OCI-LY7 (cell line): ENCODE measurements around the gene KISS1R. TPM values are rescaled to one million over a fixed set of nuclear protein-coding genes. Genes with fewer than 3 reads are reported as not detected.

Source experiments
- BruUV-seq: library from RNA; stranded (reverse); fragments of 400-500 nt; replicated peaks from 2 replicates; lab custom pipeline; 2021; lab: Mats Ljungman, UMichigan
- CTCF ChIA-PET: fragments of 300-600 bp; sonication (Branson Sonifier 250); formaldehyde crosslinking; loops from one replicate; lab custom pipeline; 2022; ENCODE audit warnings: antibody characterized with exemption; ENCODE audit not compliant: unreplicated experiment; lab: Charles Lee
- POLR2A ChIA-PET: fragments of 300-600 bp; sonication (Branson Sonifier 250); formaldehyde crosslinking; loops from one replicate; lab custom pipeline; 2022; ENCODE audit warnings: antibody characterized with exemption; lab: Charles Lee
- DNase-seq: peaks from one replicate; pipeline ENCODE4 v3.0.0-alpha.2; 2015; ENCODE audit warnings: low spot score
- H2AFZ ChIP-seq: fragments of 200-600 bp; sonication (generic), shearing (Covaris generic); 2 replicates; pipeline ENCODE4 v1.6.1; 2014; ENCODE audit warnings: mild to moderate bottlenecking, antibody characterized with exemption, low read length, moderate library complexity
- H3K27ac ChIP-seq: fragments of 200-600 bp; sonication (generic); 2 replicates; pipeline ENCODE4 v1.5.1; 2014; ENCODE audit warnings: mixed run types, low read depth, mild to moderate bottlenecking, moderate library complexity, low read length, inconsistent platforms; ENCODE audit not compliant: poor library complexity, severe bottlenecking
- H3K36me3 ChIP-seq: fragments of 200-600 bp; sonication (generic); 2 replicates; pipeline ENCODE4 v1.6.1; 2014; ENCODE audit warnings: mild to moderate bottlenecking, antibody characterized with exemption, low read length, moderate library complexity, mixed read lengths; ENCODE audit not compliant: insufficient read depth
- H3K4me1 ChIP-seq: fragments of 200-600 bp; sonication (generic); 2 replicates; pipeline ENCODE4 v1.5.1; 2014; ENCODE audit warnings: mild to moderate bottlenecking, low read length; ENCODE audit not compliant: insufficient read depth, poor library complexity, severe bottlenecking
- H3K4me2 ChIP-seq: fragments of 200-600 bp; sonication (generic); 2 replicates; pipeline ENCODE4 v1.6.1; 2014; ENCODE audit warnings: mild to moderate bottlenecking, low read length
- H3K4me3 ChIP-seq: fragments of 200-600 bp; sonication (generic); 2 replicates; pipeline ENCODE4 v1.5.1; 2014; ENCODE audit warnings: mild to moderate bottlenecking, low read depth, low read length; ENCODE audit not compliant: poor library complexity, severe bottlenecking
- H3K79me2 ChIP-seq: fragments of 200-600 bp; sonication (generic); 2 replicates; pipeline ENCODE4 v1.6.1; 2016; ENCODE audit warnings: low read depth, mild to moderate bottlenecking, low read length, moderate library complexity, mixed read lengths; ENCODE audit not compliant: insufficient read depth
- H3K9me2 ChIP-seq: fragments of 200-600 bp; sonication (generic); 2 replicates; pipeline ENCODE4 v1.6.1; 2016; ENCODE audit warnings: mild to moderate bottlenecking, low read length, mixed read lengths; ENCODE audit not compliant: insufficient read depth
- H3K9me3 ChIP-seq: fragments of 200-600 bp; sonication (generic); 2 replicates; pipeline ENCODE4 v1.6.1; 2014; ENCODE audit warnings: mild to moderate bottlenecking, mixed run types, low read length, mixed read lengths
- H4K20me1 ChIP-seq: fragments of 200-600 bp; sonication (generic); 2 replicates; pipeline ENCODE4 v1.6.1; 2014; ENCODE audit warnings: mild to moderate bottlenecking, antibody characterized with exemption, low read length, moderate library complexity, mixed read lengths; ENCODE audit not compliant: insufficient read depth
- EZH2phosphoT487 ChIP-seq: fragments of 200-600 bp; sonication (generic); IDR thresholded peaks from 2 replicates; pipeline ENCODE4 v1.6.1; 2018; ENCODE audit warnings: low read depth, borderline replicate concordance, mild to moderate bottlenecking, mixed run types, antibody characterized with exemption, low read length, moderate library complexity, mixed read lengths
- intact Hi-C: fragments of 100-400 bp; cut with micrococcal nuclease; formaldehyde crosslinking; loops from one replicate; pipeline ENCODE4 v1.10.0; 2022; ENCODE audit not compliant: unreplicated experiment
- total RNA-seq, 2 experiments: library from RNA; depleted of rRNA in 1 of 2; stranded (reverse); fragments of >200 nt in 1 of 2; shearing (Covaris generic) in 1 of 2; gene quantifications; 2 replicates each; pipeline ENCODE4 v1.2.3, GENCODE V29; 2014 to 2022
- TF ChIP-seq, protein P1 (sequence below): fragments of 200-600 bp; sonication (generic); conservative IDR thresholded peaks from 2 replicates; pipeline ENCODE4 v1.5.1; 2014; ENCODE audit warnings: mild to moderate bottlenecking, antibody characterized with exemption, low read length, moderate library complexity, mixed read lengths

The KISS1R gene
- total RNA-seq, 2 experiments from 2014 or later: not detected

DNA sequence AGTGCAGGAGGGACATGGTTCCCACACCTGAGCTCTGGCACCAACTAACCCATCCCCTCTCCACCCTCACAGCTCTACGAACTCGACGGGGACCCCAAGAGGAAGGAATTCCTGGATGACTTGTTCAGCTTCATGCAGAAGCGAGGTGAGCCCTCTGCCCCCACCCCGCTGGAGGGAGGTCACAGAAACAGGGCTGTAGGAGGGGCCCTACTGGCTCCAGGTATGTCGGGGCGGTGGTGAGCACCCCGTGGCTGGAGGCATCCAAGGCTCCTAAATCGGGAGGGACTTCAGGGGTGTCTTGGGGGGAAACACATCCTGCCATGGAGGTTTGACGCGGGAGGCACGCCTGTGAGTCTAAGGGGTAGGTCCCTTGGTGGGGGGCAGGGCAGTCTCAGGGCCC lies 42.9 kb downstream of the KISS1R start:
- no peaks in the 10 kb centered on the region for H3K9me3 ChIP-seq
- no peak for TF ChIP-seq EZH2phosphoT487
- TF ChIP-seq, protein P1, sequence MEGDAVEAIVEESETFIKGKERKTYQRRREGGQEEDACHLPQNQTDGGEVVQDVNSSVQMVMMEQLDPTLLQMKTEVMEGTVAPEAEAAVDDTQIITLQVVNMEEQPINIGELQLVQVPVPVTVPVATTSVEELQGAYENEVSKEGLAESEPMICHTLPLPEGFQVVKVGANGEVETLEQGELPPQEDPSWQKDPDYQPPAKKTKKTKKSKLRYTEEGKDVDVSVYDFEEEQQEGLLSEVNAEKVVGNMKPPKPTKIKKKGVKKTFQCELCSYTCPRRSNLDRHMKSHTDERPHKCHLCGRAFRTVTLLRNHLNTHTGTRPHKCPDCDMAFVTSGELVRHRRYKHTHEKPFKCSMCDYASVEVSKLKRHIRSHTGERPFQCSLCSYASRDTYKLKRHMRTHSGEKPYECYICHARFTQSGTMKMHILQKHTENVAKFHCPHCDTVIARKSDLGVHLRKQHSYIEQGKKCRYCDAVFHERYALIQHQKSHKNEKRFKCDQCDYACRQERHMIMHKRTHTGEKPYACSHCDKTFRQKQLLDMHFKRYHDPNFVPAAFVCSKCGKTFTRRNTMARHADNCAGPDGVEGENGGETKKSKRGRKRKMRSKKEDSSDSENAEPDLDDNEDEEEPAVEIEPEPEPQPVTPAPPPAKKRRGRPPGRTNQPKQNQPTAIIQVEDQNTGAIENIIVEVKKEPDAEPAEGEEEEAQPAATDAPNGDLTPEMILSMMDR: no peak
- no peaks in the 10 kb centered on the region for H4K20me1 ChIP-seq
- no peak overlapping the region for H2AFZ ChIP-seq
- ChIA-PET CTCF (no interaction called here), POLR2A (no interaction called here)
- no peaks in the 10 kb centered on the region for H3K79me2 ChIP-seq
- BruUV-seq: no TSS peak
- H3K27ac ChIP-seq: no peak overlapping the region
- no peak overlapping the region for H3K4me2 ChIP-seq
- H3K9me2 ChIP-seq: no peaks in the 10 kb centered on the region
- peaks cover 2% of the 10 kb centered on the region; the same call in 1 of the 2 replicates for H3K36me3 ChIP-seq
- no peaks in the 10 kb centered on the region for H3K4me1 ChIP-seq
- intact Hi-C loops: no loop called here
- no peak overlapping the region for H3K4me3 ChIP-seq
- no peak for DNase-seq

DNA sequence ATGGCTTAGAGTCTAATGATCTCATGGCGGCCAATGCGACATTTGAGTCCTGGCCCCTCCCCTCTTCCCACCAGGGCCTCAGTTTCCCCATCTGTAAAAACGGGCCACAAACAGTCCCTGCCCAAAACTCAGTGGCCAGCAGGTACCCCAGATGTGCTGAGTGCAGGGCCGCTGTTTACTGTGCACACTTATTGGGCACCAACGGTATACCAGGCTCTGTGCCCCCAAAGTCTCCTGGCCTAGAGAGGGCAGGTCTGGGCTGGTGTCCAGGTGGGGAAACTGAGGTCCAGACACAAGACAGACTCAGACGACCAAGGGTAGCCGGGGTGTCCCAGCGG lies 43.4 kb downstream of the KISS1R start:
- no peak overlapping the region for H3K4me3 ChIP-seq
- H3K27ac ChIP-seq: no peak overlapping the region
- H3K9me3 ChIP-seq: no peaks in the 10 kb centered on the region
- no peak for DNase-seq
- ChIA-PET POLR2A (no interaction called here), CTCF (no interaction called here)
- H3K4me1 ChIP-seq: no peaks in the 10 kb centered on the region
- H3K79me2 ChIP-seq: no peaks in the 10 kb centered on the region
- intact Hi-C loops: no loop called here
- no peak for TF ChIP-seq EZH2phosphoT487
- TF ChIP-seq, protein P1: no peak
- H4K20me1 ChIP-seq: no peaks in the 10 kb centered on the region
- BruUV-seq: no TSS peak
- H3K9me2 ChIP-seq: no peaks in the 10 kb centered on the region
- no peak overlapping the region for H3K4me2 ChIP-seq
- peaks cover 7% of the 10 kb centered on the region; the same call in 1 of the 2 replicates for H3K36me3 ChIP-seq
- no peak overlapping the region for H2AFZ ChIP-seq

DNA sequence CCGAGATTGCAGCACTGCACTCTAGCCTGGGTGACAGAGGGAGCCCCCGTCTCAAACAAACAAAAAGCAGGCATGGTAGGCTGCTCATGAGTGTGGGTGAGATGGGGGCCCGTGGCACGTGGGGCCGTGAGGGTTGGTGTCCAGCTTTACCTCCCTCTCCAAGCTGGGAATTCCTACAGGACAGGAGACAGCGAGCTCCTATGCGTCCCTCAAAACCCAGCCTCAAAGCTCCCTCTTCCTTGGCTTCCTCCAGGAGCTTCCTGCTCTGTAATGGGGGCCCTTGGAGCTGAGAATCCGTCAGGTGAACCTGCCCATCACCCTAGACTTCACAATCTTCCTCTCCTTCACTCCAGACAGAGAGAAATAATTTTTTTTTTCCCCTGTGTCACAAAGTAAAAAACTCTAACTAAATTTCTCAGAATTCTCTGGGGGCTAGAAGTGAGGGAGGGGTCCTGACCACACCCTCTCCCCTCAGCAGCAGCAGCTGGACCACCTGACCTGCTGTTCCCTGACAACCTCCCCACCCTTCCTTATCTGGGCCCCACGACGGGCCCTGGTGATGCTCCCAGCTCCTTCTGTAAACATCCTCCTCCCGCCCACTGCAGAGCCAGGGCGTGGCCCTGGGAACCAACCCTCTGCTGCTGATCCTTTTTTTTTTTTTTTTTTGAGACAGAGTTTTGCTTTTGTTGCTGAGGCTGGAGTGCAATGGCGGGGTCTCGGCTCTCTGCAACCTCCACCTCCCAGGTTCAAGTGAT lies 44.9 kb downstream of the KISS1R start:
- Histone ChIP-seq H3K4me2 (no peak overlapping the region), H3K4me1 (no peaks in the 10 kb centered on the region), H2AFZ (no peak overlapping the region), H3K36me3 (peaks cover 8% of the 10 kb centered on the region; the same call in 1 of the 2 replicates), H3K9me2 (no peaks in the 10 kb centered on the region), H3K9me3 (0 out of 2 replicates have a peak, but pooled peaks cover 4% of the 10 kb centered on the region), H3K4me3 (no peak overlapping the region), H3K79me2 (no peaks in the 10 kb centered on the region), H3K27ac (no peak overlapping the region), H4K20me1 (no peaks in the 10 kb centered on the region)
- intact Hi-C loops: no loop called here
- no TSS peak for BruUV-seq
- POLR2A ChIA-PET: interaction anchor here (0.6 kb wide), 1 partner anchor 212 kb away, joined by 4 read pairs; no protein-coding TSS in a partner anchor
- CTCF ChIA-PET: no interaction called here
- TF ChIP-seq EZH2phosphoT487: no peak
- TF ChIP-seq, protein P1: no peak
- DNase-seq: no peak
